ENCODE measurements around the gene ADD1.

- no peak for TF ChIP-seq ZNF274 (IDR thresholded peaks at IDR 0.05; ENCODE audit: low read depth, low read length)
- no peak for TF ChIP-seq YY1 (IDR thresholded peaks at IDR 0.05; ENCODE audit: insufficient read depth, insufficient read length)
- TF ChIP-seq SUZ12 (IDR thresholded peaks at IDR 0.05; ENCODE audit: extremely low read depth, insufficient read depth, insufficient read length), result no peak
These were observed 15.9 kb downstream of the ADD1 start for GRCh38 chr4:2859514-2859913.

Data from NT2/D1 (cell line).